ENCODE results near the gene MBNL3.
"Not testable (repeated sequence)": the region's sequence is repeated elsewhere in the genome, so short reads cannot be mapped to it uniquely, and the experiment has no call there.

The MBNL3 gene

GRCh38 chrX:132474544-132475248 is 14.1 kb downstream of the MBNL3 start:
- DNase-seq, result no peak

- no peak for DNase-seq
Measured at GRCh38 chrX:132472397-132472796, 16.4 kb downstream of the MBNL3 start.

GRCh38 chrX:132470831-132471230 is 18.0 kb downstream of the MBNL3 start:
- DNase-seq, result no peak

GRCh38 chrX:132470179-132470578 is 18.7 kb downstream of the MBNL3 start:
- DNase-seq, result no peak

GRCh38 chrX:132468454-132468853 is 20.4 kb downstream of the MBNL3 start:
- no peak for DNase-seq

- no peak for DNase-seq
Measured at GRCh38 chrX:132467989-132468388, 20.8 kb downstream of the MBNL3 start.

GRCh38 chrX:132467026-132467425 is 21.8 kb downstream of the MBNL3 start:
- no peak for DNase-seq

- DNase-seq, result no peak
Measured at GRCh38 chrX:132463411-132463810, 25.4 kb downstream of the MBNL3 start.

- no peak for DNase-seq
Measured at GRCh38 chrX:132461886-132462285, 27.0 kb downstream of the MBNL3 start.

GRCh38 chrX:132452911-132453550 is 35.8 kb downstream of the MBNL3 start:
- DNase-seq, result no peak

GRCh38 chrX:132445909-132446308 is 42.9 kb downstream of the MBNL3 start:
- DNase-seq, result not testable (repeated sequence)

- DNase-seq, result no peak
Measured at GRCh38 chrX:132444936-132445335, 43.9 kb downstream of the MBNL3 start.

GRCh38 chrX:132443196-132444135 is 45.4 kb downstream of the MBNL3 start:
- no peak for DNase-seq

- DNase-seq, result no peak
Measured at GRCh38 chrX:132442691-132443090, 46.1 kb downstream of the MBNL3 start.

- DNase-seq, result no peak
Measured at GRCh38 chrX:132435222-132435621, 53.6 kb downstream of the MBNL3 start.

GRCh38 chrX:132433551-132433950 is 55.3 kb downstream of the MBNL3 start:
- no peak for DNase-seq

GRCh38 chrX:132433001-132433400 is 55.8 kb downstream of the MBNL3 start:
- DNase-seq, result no peak

- DNase-seq, result no peak
Measured at GRCh38 chrX:132428896-132429295, 59.9 kb downstream of the MBNL3 start.

GRCh38 chrX:132426695-132427281 is 62.0 kb downstream of the MBNL3 start:
- no peak for DNase-seq

GRCh38 chrX:132425744-132426318 is 63.0 kb downstream of the MBNL3 start:
- no peak for DNase-seq

- no peak for DNase-seq
Measured at GRCh38 chrX:132423323-132423722, 65.5 kb downstream of the MBNL3 start.

GRCh38 chrX:132415012-132415411 is 73.8 kb downstream of the MBNL3 start:
- no peak for DNase-seq

GRCh38 chrX:132414404-132414803 is 74.4 kb downstream of the MBNL3 start:
- DNase-seq, result no peak
